HG03432 (cell line): ENCODE results near the gene VAV1.
"Not testable (repeated sequence)": the region's sequence is repeated elsewhere in the genome, so short reads cannot be mapped to it uniquely, and the experiment has no call there.

ENCODE experiments used
- ATAC-seq: cut with Tn5 transposase; IDR thresholded peaks from one replicate; pipeline ENCODE4 v1.9.1; 2021; ENCODE audit warnings: mild to moderate bottlenecking, moderate library complexity; ENCODE audit not compliant: unreplicated experiment

The VAV1 gene

GRCh38 chr19:6812612-6813011 is 40.1 kb downstream of the VAV1 start:
- ATAC-seq = no peak

- ATAC-seq = no peak
Measured at GRCh38 chr19:6813659-6814058, 41.2 kb downstream of the VAV1 start.

- ATAC-seq = no peak
Measured at GRCh38 chr19:6817179-6817578, 44.7 kb downstream of the VAV1 start.

- no peak for ATAC-seq
Measured at GRCh38 chr19:6818246-6818645, 45.7 kb downstream of the VAV1 start.

- no peak for ATAC-seq
Measured at GRCh38 chr19:6819323-6819722, 46.8 kb downstream of the VAV1 start.

GRCh38 chr19:6820237-6820636 is 47.7 kb downstream of the VAV1 start:
- no peak for ATAC-seq

GRCh38 chr19:6821639-6822310 is 49.3 kb downstream of the VAV1 start:
- ATAC-seq = no peak

GRCh38 chr19:6822311-6822670 is 49.8 kb downstream of the VAV1 start:
- no peak for ATAC-seq

- ATAC-seq = no peak
Measured at GRCh38 chr19:6825076-6825774, 52.7 kb downstream of the VAV1 start.

- no peak for ATAC-seq
Measured at GRCh38 chr19:6826281-6826920, 53.9 kb downstream of the VAV1 start.

- no peak for ATAC-seq
Measured at GRCh38 chr19:6828306-6828697, 55.8 kb downstream of the VAV1 start.

- ATAC-seq = no peak
Measured at GRCh38 chr19:6828698-6829633, 56.5 kb downstream of the VAV1 start.

GRCh38 chr19:6829829-6830228 is 57.3 kb downstream of the VAV1 start:
- not testable (repeated sequence) for ATAC-seq

GRCh38 chr19:6831084-6831483 is 58.6 kb downstream of the VAV1 start:
- not testable (repeated sequence) for ATAC-seq

GRCh38 chr19:6832412-6832811 is 59.9 kb downstream of the VAV1 start:
- no peak for ATAC-seq

- no peak for ATAC-seq
Measured at GRCh38 chr19:6833166-6833790, 60.8 kb downstream of the VAV1 start.

- no peak for ATAC-seq
Measured at GRCh38 chr19:6834433-6834832, 61.9 kb downstream of the VAV1 start.

- no peak for ATAC-seq
Measured at GRCh38 chr19:6835501-6835900, 63.0 kb downstream of the VAV1 start.

- no peak for ATAC-seq
Measured at GRCh38 chr19:6837525-6837924, 65.0 kb downstream of the VAV1 start.

- no peak for ATAC-seq
Measured at GRCh38 chr19:6838062-6838655, 65.7 kb downstream of the VAV1 start.
